H1 (cell line): ENCODE data around the gene AMPH. TPM values are rescaled to one million over a fixed set of nuclear protein-coding genes. Genes with fewer than 3 reads are reported as not detected.

Experiments used
- CTCF ChIA-PET: fragments of 300-600 bp; sonication (Branson Sonifier 250); formaldehyde crosslinking; loops from one replicate; lab custom pipeline; 2021; ENCODE audit not compliant: partially characterized antibody; lab: Charles Lee
- POLR2A ChIA-PET: fragments of 300-600 bp; sonication (Branson Sonifier 250); formaldehyde crosslinking; loops from one replicate; lab custom pipeline; 2021; ENCODE audit warnings: inconsistent platforms; ENCODE audit not compliant: partially characterized antibody; lab: Charles Lee
- DNase-seq, 2 experiments: peaks; one replicate each; pipeline versions ENCODE4 v3.0.0 to v3.0.0-alpha.2; 2010 to 2022; ENCODE audit warnings: low spot score in 2 of 2, low read depth in 1 of 2, mixed read lengths in 1 of 2
- FAIRE-seq: peaks from 2 replicates; lab custom pipeline; 2011; peaks lifted over from hg19 to GRCh38; lab: Jason Lieb, UNC
- H2AFZ ChIP-seq: 2 replicates; pipeline ENCODE4 v1.8.1; 2012; ENCODE audit warnings: low read length, inconsistent platforms
- H2AK5ac ChIP-seq: 2 replicates; pipeline ENCODE4 v1.6.1; 2013; ENCODE audit warnings: low read depth, low read length
- H2BK120ac ChIP-seq: replicated peaks from 2 replicates; pipeline ENCODE3; 2013; ENCODE audit warnings: low read depth, low read length, inconsistent platforms
- H2BK12ac ChIP-seq: 2 replicates; pipeline ENCODE4 v1.6.1; 2013; ENCODE audit warnings: low read depth, low read length
- H2BK15ac ChIP-seq: 2 replicates; pipeline ENCODE4 v1.6.1; 2013; ENCODE audit warnings: low read length
- H2BK20ac ChIP-seq: 2 replicates; pipeline ENCODE4 v1.6.1; 2013; ENCODE audit warnings: low read length
- H2BK5ac ChIP-seq: 2 replicates; pipeline ENCODE4 v1.6.1; 2013; ENCODE audit warnings: low read depth, low read length
- H3K14ac ChIP-seq: 2 replicates; pipeline ENCODE4 v1.6.1; 2013; ENCODE audit warnings: inconsistent platforms; ENCODE audit not compliant: insufficient read length
- H3K18ac ChIP-seq: 2 replicates; pipeline ENCODE4 v1.6.1; 2013; ENCODE audit warnings: low read length; ENCODE audit errors: extremely low read depth
- H3K23ac ChIP-seq: 2 replicates; pipeline ENCODE4 v1.6.1; 2013; ENCODE audit warnings: inconsistent platforms; ENCODE audit not compliant: insufficient read length
- H3K23me2 ChIP-seq: 2 replicates; pipeline ENCODE4 v1.6.1; 2013; ENCODE audit warnings: low read depth, low read length
- H3K27ac ChIP-seq: 2 replicates; pipeline ENCODE4 v1.6.1; 2011; ENCODE audit warnings: low read depth, low read length, inconsistent platforms
- H3K27me3 ChIP-seq, 4 experiments: replicated peaks in 1 of 4; 1 replicate in 1 of 4; 2 replicates in 3 of 4; pipeline versions ENCODE4 v1.6.1 to v1.8.1; 2011 to 2013; ENCODE audit warnings: low read length in 3 of 4, mild to moderate bottlenecking in 3 of 4, inconsistent platforms in 2 of 4, mixed read lengths in 2 of 4, moderate library complexity in 1 of 4; ENCODE audit not compliant: control insufficient read depth in 3 of 4, insufficient read depth in 3 of 4; ENCODE audit errors: extremely low read depth in 1 of 4
- H3K36me3 ChIP-seq, 4 experiments: 2 replicates each; pipeline versions ENCODE4 v1.6.1 to v1.8.1; 2011 to 2013; ENCODE audit warnings: mild to moderate bottlenecking in 4 of 4, low read length in 3 of 4, moderate library complexity in 2 of 4, control low read depth in 1 of 4, inconsistent platforms in 1 of 4; ENCODE audit not compliant: insufficient read depth in 4 of 4, control insufficient read depth in 2 of 4
- H3K4ac ChIP-seq: replicated peaks from 2 replicates; pipeline ENCODE3; 2013; ENCODE audit warnings: low read length, low read depth, mixed read lengths, inconsistent platforms; ENCODE audit not compliant: insufficient read length
- H3K4me1 ChIP-seq, 4 experiments: replicated peaks in 1 of 4; 1 replicate in 1 of 4; 2 replicates in 3 of 4; pipeline versions ENCODE4 v1.6.1 to v1.8.1; 2011 to 2013; ENCODE audit warnings: low read length in 3 of 4, inconsistent platforms in 2 of 4, mixed read lengths in 1 of 4; ENCODE audit not compliant: insufficient read depth in 4 of 4, control insufficient read depth in 3 of 4
- H3K4me2 ChIP-seq, 2 experiments: 2 replicates each; pipeline versions ENCODE4 v1.6.1 to v1.8.1; 2011 to 2013; ENCODE audit warnings: low read depth in 2 of 2, low read length in 2 of 2, control low read depth in 1 of 2, inconsistent platforms in 1 of 2, mild to moderate bottlenecking in 1 of 2; ENCODE audit not compliant: insufficient read depth in 1 of 2
- H3K4me3 ChIP-seq, 4 experiments: fragments of 200-600, 300-600 bp in 1 of 4; sonication (generic), shearing (Covaris generic), sonication (Bioruptor Twin) in 1 of 4; 2 replicates each; pipeline versions ENCODE4 v1.5.1 to v1.8.1; 2011 to 2016; ENCODE audit warnings: low read length in 4 of 4, low read depth in 3 of 4, control low read depth in 2 of 4, inconsistent platforms in 2 of 4, mild to moderate bottlenecking in 2 of 4, mixed read lengths in 1 of 4, moderate library complexity in 1 of 4; ENCODE audit not compliant: insufficient read depth in 2 of 4; ENCODE audit errors: extremely low read depth in 1 of 4
- H3K56ac ChIP-seq: replicated peaks from 2 replicates; pipeline ENCODE3; 2013; ENCODE audit warnings: low read depth, mild to moderate bottlenecking, mixed read lengths, low read length, inconsistent platforms; ENCODE audit not compliant: insufficient read length
- H3K79me1 ChIP-seq: 2 replicates; pipeline ENCODE4 v1.6.1; 2013; ENCODE audit warnings: low read depth, low read length, control low read depth
- H3K79me2 ChIP-seq, 2 experiments: 2 replicates each; pipeline versions ENCODE4 v1.6.1 to v1.8.1; 2012 to 2013; ENCODE audit warnings: low read length in 2 of 2, mild to moderate bottlenecking in 2 of 2, inconsistent platforms in 1 of 2; ENCODE audit not compliant: insufficient read depth in 2 of 2, control insufficient read depth in 1 of 2
- H3K9ac ChIP-seq, 4 experiments: replicated peaks in 1 of 4; 1 replicate in 1 of 4; 2 replicates in 3 of 4; pipeline versions ENCODE4 v1.6.1 to v1.8.1; 2011 to 2013; ENCODE audit warnings: low read depth in 3 of 4, low read length in 3 of 4, control low read depth in 2 of 4, mild to moderate bottlenecking in 2 of 4, moderate library complexity in 2 of 4, inconsistent platforms in 1 of 4; ENCODE audit errors: extremely low read depth in 1 of 4
- H3K9me3 ChIP-seq, 2 experiments: 2 replicates each; pipeline versions ENCODE4 v1.6.1 to v1.8.1; 2012 to 2013; ENCODE audit warnings: mild to moderate bottlenecking in 2 of 2, moderate library complexity in 2 of 2, control low read depth in 1 of 2, inconsistent platforms in 1 of 2, low read depth in 1 of 2, low read length in 1 of 2, mixed read lengths in 1 of 2; ENCODE audit not compliant: insufficient read depth in 2 of 2
- H4K20me1 ChIP-seq, 2 experiments: replicated peaks in 1 of 2; 2 replicates each; pipeline versions ENCODE3 to v1.8.1; 2011 to 2013; ENCODE audit warnings: inconsistent platforms in 2 of 2, low read length in 2 of 2, mild to moderate bottlenecking in 1 of 2; ENCODE audit not compliant: insufficient read depth in 2 of 2, control insufficient read depth in 1 of 2
- H4K5ac ChIP-seq: 2 replicates; pipeline ENCODE4 v1.6.1; 2013; ENCODE audit warnings: low read length, low read depth, mixed read lengths, inconsistent platforms; ENCODE audit not compliant: insufficient read length
- H4K8ac ChIP-seq: 2 replicates; pipeline ENCODE4 v1.8.0; 2013; ENCODE audit warnings: mild to moderate bottlenecking, moderate library complexity, low read length, inconsistent platforms; ENCODE audit not compliant: insufficient read depth; ENCODE audit errors: extremely low read depth
- H4K91ac ChIP-seq: replicated peaks from 2 replicates; pipeline ENCODE3; 2013; ENCODE audit warnings: low read length, mixed read lengths, inconsistent platforms; ENCODE audit not compliant: insufficient read length
- BCL11A ChIP-seq, 2 experiments: IDR thresholded peaks; one replicate each; pipeline ENCODE4 v1.6.1; 2011; ENCODE audit warnings: low read depth in 2 of 2, low read length in 2 of 2, mild to moderate bottlenecking in 2 of 2
- GTF2F1 ChIP-seq: IDR thresholded peaks from 2 replicates; pipeline ENCODE4 v1.6.1; 2012; ENCODE audit warnings: low read depth, low read length, improper control_type of control experiment, borderline replicate concordance
- JUN ChIP-seq: IDR thresholded peaks from 2 replicates; pipeline ENCODE4 v1.6.1; 2011; ENCODE audit warnings: low read depth, mild to moderate bottlenecking, improper control_type of control experiment, low read length
- NANOG ChIP-seq: IDR thresholded peaks from 2 replicates; pipeline ENCODE4 v1.6.1; 2011; ENCODE audit warnings: low read length, low read depth, mild to moderate bottlenecking, inconsistent platforms; ENCODE audit not compliant: insufficient read depth, poor library complexity, severe bottlenecking
- SP2 ChIP-seq: IDR thresholded peaks from 2 replicates; pipeline ENCODE4 v1.6.1; 2012; ENCODE audit warnings: mild to moderate bottlenecking, low read length, inconsistent platforms
- TEAD4 ChIP-seq: IDR thresholded peaks from 2 replicates; pipeline ENCODE4 v1.6.1; 2012; ENCODE audit warnings: low read depth, low read length, inconsistent platforms, mixed read lengths
- WGBS, 2 experiments: shearing (Covaris generic) in 1 of 2; methylation state at CpG; one replicate each; pipeline versions ENCODE4 v1.1.6 to v1.1.7; 2013 to 2015; ENCODE audit warnings: low lambda C conversion rate in 2 of 2, mixed read lengths in 2 of 2, inconsistent platforms in 1 of 2, low coverage in 1 of 2, missing lambda C conversion rate in 1 of 2; ENCODE audit not compliant: insufficient replicate concordance in 2 of 2, insufficient coverage in 1 of 2, insufficient read length in 1 of 2; ENCODE audit errors: extremely low coverage in 1 of 2, missing lambda C conversion rate in 1 of 2; 5-methylcytosine and 5-hydroxymethylcytosine counted together
- polyA plus RNA-seq, 7 experiments: library from polyadenylated mRNA; depleted of rRNA in 3 of 7; stranded (reverse) in 5 of 7; unstranded in 2 of 7; fragments of >200 nt in 5 of 7; fragments of 200-250 nt in 2 of 7; gene quantifications; 1 replicate in 5 of 7; 2 replicates in 1 of 7; 4 replicates in 1 of 7; pipeline versions ENCODE4 v1.2.1 to v1.2.3, GENCODE V29; 2011 to 2013; ENCODE audit warnings: missing spikeins in 2 of 7, mixed read lengths in 2 of 7
- total RNA-seq: library from RNA; stranded (reverse); fragmentation: NEBNext Ultra II Directional; extraction: Animal tissue kit (Norgen Biotek cat#: 25700); gene quantifications from 2 replicates; pipeline ENCODE4 v1.2.1, GENCODE V29; 2021

AMPH gene
- total and polyA plus RNA-seq, 2 of the 8 experiments (the other 6 are each of a cell fraction or from before 2014, with no cell fraction given), result 7.3 to 12.2 TPM

- H3K27me3 ChIP-seq, result peaks cover 0 to 2% (median 0%) of the 10 kb centered on the region in 4 experiments; a peak in 1 of 7 replicates
- no peak overlapping the region for H2BK5ac ChIP-seq
- no peak overlapping the region for H3K4me2 ChIP-seq
- H3K56ac ChIP-seq, result no peak overlapping the region
- no peak overlapping the region for H4K91ac ChIP-seq
- DNase-seq (no peak), FAIRE-seq (no peak)
- ChIA-PET POLR2A (no interaction called here), CTCF (no interaction called here)
- H3K36me3 ChIP-seq, result no peaks in the 10 kb centered on the region
- WGBS, 2 experiments, result 91% methylated on average over 2 of the region's 2 CpGs; no CpG with 5 or more reads in 1 of the 2 experiments
- H2BK120ac ChIP-seq, result no peak overlapping the region
- H3K18ac ChIP-seq, result no peak overlapping the region
- H3K79me1 ChIP-seq, result no peaks in the 10 kb centered on the region
- no peak overlapping the region for H3K9ac ChIP-seq
- no peaks in the 10 kb centered on the region for H3K79me2 ChIP-seq
- H3K9me3 ChIP-seq, result no peaks in the 10 kb centered on the region
- no peak overlapping the region for H3K4me3 ChIP-seq
- H4K20me1 ChIP-seq, result no peaks in the 10 kb centered on the region
- H2AK5ac ChIP-seq, result no peak overlapping the region
- no peak overlapping the region for H2BK20ac ChIP-seq
- no peak overlapping the region for H3K14ac ChIP-seq
- no peak overlapping the region for H3K27ac ChIP-seq
- H3K23ac ChIP-seq, result no peak overlapping the region
- H2BK15ac ChIP-seq, result no peak overlapping the region
- no peak overlapping the region for H2AFZ ChIP-seq
- H3K4me1 ChIP-seq, result 0 out of 7 replicates have a peak, but pooled peaks cover 0 to 4% (median 0%) of the 10 kb centered on the region in 4 experiments
- no peak overlapping the region for H4K5ac ChIP-seq
- H2BK12ac ChIP-seq, result no peak overlapping the region
- no peaks in the 10 kb centered on the region for H3K23me2 ChIP-seq
- no peak overlapping the region for H3K4ac ChIP-seq
- no peak overlapping the region for H4K8ac ChIP-seq
- TF ChIP-seq SP2 (no peak), NANOG (no peak), BCL11A (IDR thresholded peaks at IDR 0.05; ENCODE audit: low read depth in 2 of 2, low read length in 2 of 2) (no peak), GTF2F1 (no peak), TEAD4 (no peak), JUN (no peak)
Measured at GRCh38 chr7:38542156-38542555, 89.0 kb downstream of the AMPH start.
